SK-N-MC (cell line): ENCODE results near the gene HMGXB3.

ENCODE experiments used
- EZH2 ChIP-seq: fragments of 200-600 bp; sonication (generic); IDR thresholded peaks from one replicate; pipeline ENCODE4 v1.6.1; 2017; ENCODE audit warnings: antibody characterized with exemption
- POLR2AphosphoS5 ChIP-seq: IDR thresholded peaks from 2 replicates; pipeline ENCODE4 v1.6.1; 2012; ENCODE audit warnings: mild to moderate bottlenecking, low read depth, low read length, borderline replicate concordance

DNA sequence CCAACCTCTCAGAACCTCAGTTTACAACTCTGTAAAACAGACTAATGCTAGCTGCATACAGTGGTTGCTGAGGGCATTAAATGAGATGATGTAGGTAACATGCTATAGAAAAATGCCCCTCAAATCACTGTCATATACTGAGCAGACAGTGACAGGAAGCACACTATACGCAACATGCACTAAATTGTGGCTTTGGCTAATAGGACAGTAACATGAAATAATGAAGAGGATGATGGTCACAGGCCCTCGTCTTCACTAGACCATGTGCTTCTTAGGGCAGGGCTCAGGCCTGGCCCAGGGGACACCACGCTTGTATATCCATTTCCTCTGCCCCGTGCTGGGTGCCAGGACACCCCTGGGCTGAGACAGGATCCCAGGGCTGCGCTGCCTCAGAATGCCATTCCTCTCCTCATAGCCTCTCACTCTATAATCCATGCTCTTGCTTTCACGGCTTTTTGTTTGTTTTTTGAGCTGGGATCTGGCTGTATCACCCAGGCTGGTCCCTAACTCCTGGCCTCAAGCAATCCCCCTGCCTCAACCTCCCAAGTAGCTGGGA, 66.9 kb downstream of the HMGXB3 start:
- TF ChIP-seq POLR2AphosphoS5 (no peak), EZH2 (no peak)
